LNCaP clone FGC (cell line): ENCODE measurements around the gene TEKT2.

Experiments used
- DNase-seq: peaks from one replicate; pipeline ENCODE4 v3.0.0-alpha.2; 2011; ENCODE audit warnings: low read depth
- H3K4me3 ChIP-seq: 2 replicates; pipeline ENCODE4 v1.5.1; 2011; ENCODE audit warnings: mild to moderate bottlenecking, low read depth, low read length, control low read depth
- CTCF ChIP-seq: IDR thresholded peaks from 2 replicates; pipeline ENCODE4 v1.5.1; 2012; ENCODE audit warnings: mild to moderate bottlenecking; ENCODE audit not compliant: control insufficient read depth, insufficient read depth; ENCODE audit errors: extremely low read depth

The TEKT2 gene

GRCh38 chr1:36087233-36088123, 3.6 kb downstream of the TEKT2 start:
- H3K4me3 ChIP-seq: no peak overlapping the region; the same call in 1 of the 2 replicates

GRCh38 chr1:36088265-36088576, 4.3 kb downstream of the TEKT2 start:
- H3K4me3 ChIP-seq: peak overlapping the region; percentile 99
- no peak for TF ChIP-seq CTCF
- no peak for DNase-seq

More at GRCh38 chr1:36087233-36088123, 3.6 kb downstream of the TEKT2 start:
- TF ChIP-seq CTCF: no peak
- DNase-seq: no peak

- peak within 1 kb of the TSS; percentile 99 for H3K4me3 ChIP-seq
- TF ChIP-seq CTCF: peak; percentile 95
- peak; percentile 70 for DNase-seq
Measured at GRCh38 chr1:36088577-36089392, 4.9 kb downstream of the TEKT2 start, which contains the start of gene ADPRS. ADPRS (plus strand) TSS chr1:36088892; CDS start chr1:36088905, 13 bp downstream.

- DNase-seq: no peak
- TF ChIP-seq CTCF: no peak
- H3K4me3 ChIP-seq: peak overlapping the region; percentile 99
Measured at GRCh38 chr1:36089393-36090121, 5.7 kb downstream of the TEKT2 start.

GRCh38 chr1:36091141-36091540, 7.2 kb downstream of the TEKT2 start:
- H3K4me3 ChIP-seq: no peak overlapping the region
- TF ChIP-seq CTCF: no peak
- no peak for DNase-seq

- TF ChIP-seq CTCF: no peak
- no peak overlapping the region for H3K4me3 ChIP-seq
- no peak for DNase-seq
Measured at GRCh38 chr1:36091698-36092097, 7.8 kb downstream of the TEKT2 start.
